Measurements from ENCODE around the gene ITPA.

Gene ITPA

DNA sequence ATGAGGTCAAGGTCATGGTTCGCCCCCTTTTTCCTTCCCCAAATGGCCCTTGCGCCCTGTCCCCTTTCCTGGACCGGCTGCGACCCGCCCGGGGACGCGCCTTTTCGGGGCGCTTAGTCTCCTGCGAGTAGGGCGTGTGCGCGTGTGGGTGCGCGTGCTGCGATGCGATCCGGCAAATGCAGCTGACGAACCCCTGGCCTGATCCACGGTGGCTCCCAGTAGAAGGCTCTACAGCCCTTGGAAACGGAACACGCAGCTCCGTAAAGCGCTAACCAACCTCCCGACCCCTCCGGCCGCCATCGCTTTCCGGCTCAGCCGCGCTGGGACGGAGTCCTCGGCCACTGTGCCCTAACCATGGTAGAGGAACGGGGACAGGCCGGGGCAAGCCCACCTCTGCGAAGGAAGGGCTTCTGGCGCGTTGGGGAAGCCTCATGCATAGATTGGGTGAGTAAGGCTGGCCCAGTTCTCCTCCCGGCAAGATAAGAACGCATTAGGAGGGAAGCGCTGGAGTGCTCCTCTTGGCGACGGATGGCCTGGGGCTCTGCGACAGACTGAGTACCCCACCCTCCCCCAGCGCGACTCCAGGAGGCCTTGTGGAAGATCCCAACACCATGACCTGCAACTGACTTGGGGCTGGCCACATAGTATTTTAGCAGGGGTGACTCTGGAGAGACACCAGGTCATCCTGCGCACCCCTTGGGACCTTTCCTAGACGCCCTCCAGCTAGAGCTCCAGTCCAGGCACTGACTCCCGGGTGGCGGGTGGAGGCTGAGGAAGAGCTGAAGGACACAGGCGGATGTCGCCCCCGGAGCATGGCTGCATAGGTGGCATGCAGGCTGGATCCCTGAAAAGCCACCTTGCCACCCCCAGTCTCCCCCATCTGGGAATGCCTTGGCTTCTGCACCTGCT lies 30.8 kb downstream of the ITPA start:
- peaks cover 13% of the 10 kb centered on the region for H3K4me1 Mint-ChIP-seq
- H3K27me3 Mint-ChIP-seq, result peaks cover 78% of the 10 kb centered on the region
- no peaks in the 10 kb centered on the region for H3K9me3 Mint-ChIP-seq
- H3K27ac Mint-ChIP-seq, result peak overlapping the region; percentile 36
- no peaks in the 10 kb centered on the region for H3K36me3 Mint-ChIP-seq
- no peak for ATAC-seq
- peak overlapping the region; percentile 84 for H3K4me3 Mint-ChIP-seq

DNA sequence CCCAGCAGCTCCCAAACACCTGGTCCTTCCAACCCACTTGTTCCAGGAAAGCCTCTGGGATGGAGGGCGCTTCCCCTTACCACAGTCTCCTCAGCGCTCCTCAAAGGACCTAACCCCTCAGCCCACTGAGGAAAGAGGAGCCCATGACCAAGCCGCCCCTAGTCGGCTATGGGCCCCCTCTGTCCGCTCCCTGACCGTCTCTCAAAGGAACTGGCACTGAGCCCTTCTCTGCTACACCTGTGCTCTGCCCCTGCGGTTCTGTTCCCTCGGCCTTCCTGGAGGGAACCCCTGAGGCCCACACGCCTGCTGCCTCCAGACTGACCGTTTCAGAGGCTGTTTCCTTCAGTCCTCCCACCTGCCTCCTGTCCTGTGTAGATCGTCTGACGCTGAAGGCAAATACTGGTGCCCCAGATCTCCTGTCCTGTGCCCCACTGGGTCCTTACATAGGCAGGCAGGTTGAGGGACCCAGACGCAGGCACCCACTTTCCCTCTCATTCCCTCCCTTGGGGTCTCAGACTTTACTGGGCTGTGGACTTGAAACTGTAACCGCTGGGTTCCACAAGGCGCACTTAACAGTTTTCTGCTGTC lies 31.6 kb downstream of the ITPA start:
- Mint-ChIP-seq H3K4me3 (no peak overlapping the region), H3K4me1 (peaks cover 13% of the 10 kb centered on the region), H3K9me3 (no peaks in the 10 kb centered on the region), H3K27ac (no peak overlapping the region), H3K27me3 (peaks cover 73% of the 10 kb centered on the region), H3K36me3 (no peaks in the 10 kb centered on the region)
- no peak for ATAC-seq

DNA sequence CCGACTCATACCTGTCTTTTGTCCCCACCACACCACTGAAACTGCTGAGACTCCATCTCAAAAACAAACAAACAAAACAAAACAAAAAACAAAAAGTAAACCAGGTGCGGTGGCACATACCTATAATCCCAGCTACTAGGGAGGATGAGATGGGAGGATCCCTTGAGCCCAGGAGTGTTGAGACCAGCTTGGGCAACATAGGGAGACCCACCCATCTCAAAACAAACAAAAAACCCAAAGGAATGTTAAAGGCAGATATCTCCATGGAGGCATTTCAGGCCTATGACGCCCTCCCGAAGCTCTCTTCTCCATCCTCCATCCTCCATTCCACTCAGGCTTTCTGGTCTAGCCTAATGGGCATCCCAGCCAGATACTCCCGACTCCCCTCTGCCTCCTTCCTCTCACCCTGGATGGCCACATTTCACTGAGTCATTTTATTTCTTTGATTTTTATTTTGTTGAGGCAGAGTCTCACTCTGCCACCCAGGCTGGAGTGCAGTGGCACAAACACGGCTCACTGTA lies 32.9 kb downstream of the ITPA start:
- H3K9me3 Mint-ChIP-seq, result no peaks in the 10 kb centered on the region
- no peak overlapping the region for H3K4me3 Mint-ChIP-seq
- ATAC-seq, result no peak
- H3K27ac Mint-ChIP-seq, result no peak overlapping the region
- peaks cover 13% of the 10 kb centered on the region for H3K4me1 Mint-ChIP-seq
- H3K27me3 Mint-ChIP-seq, result peaks cover 67% of the 10 kb centered on the region
- no peaks in the 10 kb centered on the region for H3K36me3 Mint-ChIP-seq

DNA sequence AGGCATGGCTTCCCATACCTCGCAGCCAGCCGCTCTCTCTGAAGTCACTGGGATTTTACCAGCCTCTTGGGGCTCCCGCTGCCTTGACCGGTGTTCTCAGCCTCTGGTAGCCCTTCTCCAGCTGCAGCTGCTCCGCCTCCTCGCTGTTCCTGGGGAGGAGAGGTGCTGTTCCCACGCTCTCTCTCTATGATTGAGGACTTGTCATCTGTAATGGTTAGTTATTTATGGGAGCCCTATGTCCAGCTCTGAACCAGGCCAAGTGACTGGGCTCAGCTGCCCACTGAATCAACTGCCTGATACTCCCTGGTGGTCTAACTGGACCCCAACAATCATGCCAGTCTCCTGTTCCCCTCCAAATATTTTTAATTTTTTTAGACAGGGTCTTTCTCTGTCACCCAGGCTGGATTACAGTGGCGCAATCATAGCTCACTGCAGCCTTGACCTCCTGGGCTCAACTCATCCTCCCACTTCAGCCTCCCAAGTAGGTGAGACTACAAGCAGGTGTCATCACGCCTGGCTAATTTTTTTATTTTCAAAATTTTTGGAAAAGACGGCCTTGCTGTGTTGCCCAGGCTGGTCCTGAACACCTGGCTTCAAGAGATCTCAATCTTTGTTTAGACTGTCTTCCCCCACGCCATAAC lies 34.5 kb downstream of the ITPA start:
- H3K4me3 Mint-ChIP-seq, result no peak overlapping the region
- H3K4me1 Mint-ChIP-seq, result peaks cover 16% of the 10 kb centered on the region
- no peak for ATAC-seq
- H3K9me3 Mint-ChIP-seq, result no peaks in the 10 kb centered on the region
- no peak overlapping the region for H3K27ac Mint-ChIP-seq
- H3K36me3 Mint-ChIP-seq, result no peaks in the 10 kb centered on the region
- peaks cover 66% of the 10 kb centered on the region for H3K27me3 Mint-ChIP-seq

DNA sequence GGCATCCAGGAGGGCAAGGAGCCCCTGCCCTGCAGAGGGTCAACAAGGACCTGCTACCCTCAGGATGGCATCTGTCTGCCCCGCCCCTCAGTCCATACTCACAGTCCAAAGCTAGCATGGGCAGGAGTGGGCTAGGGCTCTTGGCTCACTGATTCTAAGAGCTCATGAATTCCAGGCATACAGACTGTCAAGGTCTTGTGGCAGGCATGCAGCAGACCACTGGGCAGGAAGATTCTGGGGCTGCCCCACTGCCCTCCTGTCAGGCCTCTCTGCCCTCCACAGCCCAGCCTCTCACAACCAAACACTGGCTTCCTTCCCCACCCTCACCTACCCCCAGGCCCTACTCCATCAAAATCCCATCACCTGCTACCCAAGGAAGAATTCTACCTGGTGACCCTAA lies 35.3 kb downstream of the ITPA start:
- H3K4me3 Mint-ChIP-seq, result no peak overlapping the region
- peaks cover 16% of the 10 kb centered on the region for H3K4me1 Mint-ChIP-seq
- no peaks in the 10 kb centered on the region for H3K9me3 Mint-ChIP-seq
- no peak for ATAC-seq
- no peak overlapping the region for H3K27ac Mint-ChIP-seq
- H3K27me3 Mint-ChIP-seq, result peaks cover 67% of the 10 kb centered on the region
- no peaks in the 10 kb centered on the region for H3K36me3 Mint-ChIP-seq

DNA sequence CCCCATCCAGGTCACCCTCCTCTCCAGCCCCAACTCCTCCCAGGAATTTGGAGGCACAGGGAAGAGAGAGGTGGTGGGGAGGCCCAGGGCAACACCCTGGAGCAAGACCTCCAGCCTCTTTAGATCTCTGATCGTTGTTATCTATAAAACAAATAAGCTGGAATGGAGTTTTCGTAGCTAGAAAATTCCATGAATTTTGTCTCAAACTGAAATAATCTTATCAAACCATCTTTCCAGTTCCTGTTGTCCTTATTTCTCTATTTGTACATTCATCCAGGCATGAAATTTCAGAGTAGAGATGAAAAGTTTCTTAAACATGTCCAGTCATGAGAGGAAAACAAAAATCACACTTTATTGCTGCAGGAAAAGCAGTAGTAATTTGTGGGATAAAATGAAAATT lies 35.9 kb downstream of the ITPA start:
- no peak overlapping the region for H3K27ac Mint-ChIP-seq
- no peak for ATAC-seq
- H3K27me3 Mint-ChIP-seq, result peaks cover 67% of the 10 kb centered on the region
- no peaks in the 10 kb centered on the region for H3K9me3 Mint-ChIP-seq
- no peak overlapping the region for H3K4me3 Mint-ChIP-seq
- peaks cover 16% of the 10 kb centered on the region for H3K4me1 Mint-ChIP-seq
- H3K36me3 Mint-ChIP-seq, result no peaks in the 10 kb centered on the region

DNA sequence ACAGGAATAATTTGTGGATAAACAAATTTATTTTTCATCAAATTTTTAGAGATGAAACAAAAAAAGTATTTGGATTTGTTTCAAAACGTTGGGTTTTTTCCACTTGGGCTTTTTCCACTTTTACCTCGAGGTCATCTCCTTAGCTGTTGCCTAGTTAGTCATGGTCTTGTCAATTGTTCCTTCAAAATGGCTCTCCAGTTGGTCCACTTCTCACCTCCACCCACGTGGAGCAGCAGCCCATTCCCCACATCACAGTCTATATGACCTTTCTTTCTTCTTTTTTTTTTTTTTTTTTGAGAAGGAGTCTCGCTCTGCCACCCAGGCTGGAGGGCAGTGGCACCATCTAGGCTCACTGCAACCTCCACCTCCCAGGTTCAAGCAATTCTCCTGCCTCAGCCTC lies 36.4 kb downstream of the ITPA start:
- H3K4me1 Mint-ChIP-seq, result peaks cover 16% of the 10 kb centered on the region
- no peak overlapping the region for H3K4me3 Mint-ChIP-seq
- no peaks in the 10 kb centered on the region for H3K36me3 Mint-ChIP-seq
- no peaks in the 10 kb centered on the region for H3K9me3 Mint-ChIP-seq
- no peak for ATAC-seq
- H3K27me3 Mint-ChIP-seq, result peaks cover 67% of the 10 kb centered on the region
- no peak overlapping the region for H3K27ac Mint-ChIP-seq

DNA sequence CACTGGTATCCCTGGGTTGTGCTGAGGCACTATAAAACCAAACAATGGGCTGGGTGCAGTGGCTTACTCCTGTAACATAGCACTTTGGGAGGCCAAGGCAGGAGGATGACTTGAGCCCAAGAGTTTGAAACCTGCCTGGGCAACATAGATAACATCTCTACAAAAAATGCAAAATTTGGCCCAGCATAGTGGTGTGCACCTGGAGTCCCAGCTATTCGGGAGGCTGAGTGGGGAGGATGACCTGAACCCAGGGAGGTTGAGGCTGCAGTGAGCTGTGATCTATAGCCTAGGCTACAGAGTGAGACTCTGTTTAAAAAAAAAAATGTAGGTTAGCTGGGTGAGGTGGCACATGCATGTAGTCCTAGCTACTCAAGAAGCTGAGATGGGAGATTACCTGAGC lies 37.4 kb downstream of the ITPA start:
- Mint-ChIP-seq H3K27ac (no peak overlapping the region), H3K27me3 (peaks cover 59% of the 10 kb centered on the region)

DNA sequence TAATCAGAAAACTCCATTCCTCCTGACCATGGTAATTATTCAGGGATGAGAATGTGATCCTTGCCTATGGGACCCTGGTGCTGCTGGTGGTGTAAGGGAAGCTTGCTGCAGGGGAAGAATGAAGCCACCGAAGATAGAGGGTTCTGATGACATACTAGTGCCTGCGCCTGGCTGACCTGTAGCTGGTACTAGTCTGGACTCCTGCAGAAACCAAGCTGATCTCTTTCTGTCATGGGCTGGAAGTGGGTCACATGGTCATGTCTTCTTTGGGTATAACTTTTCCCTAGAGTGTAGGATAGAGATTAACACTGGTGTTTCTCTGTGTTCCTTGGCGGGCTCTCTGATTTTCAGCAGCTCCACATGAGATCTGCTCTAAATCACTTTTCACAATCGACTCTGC lies 38.3 kb downstream of the ITPA start:
- Mint-ChIP-seq H3K9me3 (no peaks in the 10 kb centered on the region), H3K36me3 (peaks cover 9% of the 10 kb centered on the region), H3K4me1 (peaks cover 16% of the 10 kb centered on the region), H3K27me3 (peaks cover 50% of the 10 kb centered on the region), H3K27ac (no peak overlapping the region), H3K4me3 (no peak overlapping the region)
- no peak for ATAC-seq

More for the DNA sequence above, 37.4 kb downstream of the ITPA start:
- no peaks in the 10 kb centered on the region for H3K36me3 Mint-ChIP-seq
- no peaks in the 10 kb centered on the region for H3K9me3 Mint-ChIP-seq
- ATAC-seq, result no peak
- H3K4me1 Mint-ChIP-seq, result peaks cover 16% of the 10 kb centered on the region
- no peak overlapping the region for H3K4me3 Mint-ChIP-seq

DNA sequence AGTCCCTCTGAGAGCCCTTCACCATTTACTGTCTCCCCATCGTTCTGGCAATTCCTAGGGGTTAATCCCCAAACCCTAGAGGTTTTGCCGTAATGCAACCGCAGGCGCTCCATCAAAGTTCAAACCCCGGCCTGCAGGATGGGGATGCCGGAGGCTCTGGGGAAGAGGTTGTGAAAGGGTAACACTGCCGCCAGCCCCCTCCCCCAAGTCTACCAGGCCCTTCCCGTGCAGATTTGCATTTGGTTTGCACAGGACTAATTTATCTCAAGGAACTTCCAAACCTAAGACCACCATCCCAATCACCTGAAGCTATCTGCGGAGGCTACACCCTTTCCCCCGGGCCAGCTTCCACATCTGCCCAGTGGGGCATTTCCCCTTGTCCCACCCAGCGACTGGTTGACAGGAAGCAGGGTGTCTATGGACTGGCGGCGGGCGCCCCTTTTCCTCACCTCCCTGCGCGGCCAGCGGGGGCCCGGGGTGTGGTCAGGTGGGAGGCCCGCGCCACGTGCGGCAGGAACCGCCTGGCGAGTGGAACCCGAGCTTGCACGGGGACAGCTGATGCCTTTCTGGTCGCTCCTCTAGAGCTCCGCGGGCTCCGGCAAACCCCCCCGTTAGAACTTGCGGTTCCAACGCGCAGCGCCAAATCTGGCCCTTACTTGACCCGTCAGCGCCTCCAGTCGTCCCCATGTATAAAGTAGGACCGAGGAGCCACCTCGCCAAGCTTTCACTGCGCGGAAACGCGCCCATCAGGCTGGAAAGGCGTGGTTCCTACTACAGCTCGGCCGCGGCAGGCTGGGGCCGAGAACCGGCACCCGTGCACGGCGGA lies 39.1 kb downstream of the ITPA start:
- Mint-ChIP-seq H3K4me1 (peaks cover 16% of the 10 kb centered on the region), H3K27me3 (peaks cover 48% of the 10 kb centered on the region), H3K4me3 (peak overlapping the region; percentile 56), H3K27ac (no peak overlapping the region), H3K9me3 (no peaks in the 10 kb centered on the region), H3K36me3 (peaks cover 13% of the 10 kb centered on the region)
- peak; percentile 63 for ATAC-seq

DNA sequence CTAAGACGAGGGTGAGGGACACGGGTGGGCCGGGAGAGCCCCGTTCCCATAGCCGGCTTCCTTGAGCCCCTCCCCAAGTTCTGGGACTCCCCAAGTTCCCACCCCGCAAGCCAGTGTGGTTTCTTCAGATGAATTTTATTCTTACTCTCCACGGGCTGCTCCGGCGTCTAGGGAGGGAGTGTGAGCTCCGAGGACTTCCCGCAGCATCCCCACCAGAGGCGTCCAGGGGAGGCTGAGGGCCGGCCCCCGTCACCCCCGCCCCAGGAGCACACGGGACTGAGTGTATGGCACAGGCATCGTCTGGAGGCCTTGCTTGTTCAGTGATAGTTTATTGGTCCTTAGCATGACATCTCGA lies 39.7 kb downstream of the ITPA start:
- no peak for ATAC-seq
- H3K9me3 Mint-ChIP-seq, result no peaks in the 10 kb centered on the region
- H3K4me3 Mint-ChIP-seq, result peak overlapping the region; percentile 56
- H3K27ac Mint-ChIP-seq, result no peak overlapping the region
- peaks cover 16% of the 10 kb centered on the region for H3K4me1 Mint-ChIP-seq
- peaks cover 48% of the 10 kb centered on the region for H3K27me3 Mint-ChIP-seq
- H3K36me3 Mint-ChIP-seq, result peaks cover 13% of the 10 kb centered on the region

DNA sequence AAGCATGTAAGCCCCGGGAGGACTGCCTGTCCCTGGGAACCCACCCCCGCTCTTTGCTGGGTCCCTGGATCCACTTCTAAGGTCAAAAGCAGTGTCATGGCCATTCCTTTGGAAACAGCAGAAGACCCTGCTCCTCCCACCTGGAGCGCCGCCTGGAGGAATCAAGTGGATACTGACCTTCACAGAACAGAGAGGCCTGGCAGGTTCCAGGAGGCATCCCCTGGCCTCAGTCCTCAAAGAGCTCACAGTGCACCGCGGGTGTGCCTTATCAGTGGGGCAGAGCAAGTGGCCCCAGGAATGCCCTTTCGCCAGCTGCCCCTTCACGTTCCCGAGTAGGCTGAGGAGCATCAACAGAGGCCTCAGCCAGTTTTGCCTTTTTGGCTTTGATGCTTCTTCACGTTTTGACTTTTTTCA lies 40.8 kb downstream of the ITPA start:
- Mint-ChIP-seq H3K9me3 (no peaks in the 10 kb centered on the region), H3K27ac (no peak overlapping the region), H3K4me1 (peaks cover 16% of the 10 kb centered on the region), H3K27me3 (peaks cover 41% of the 10 kb centered on the region), H3K36me3 (peaks cover 24% of the 10 kb centered on the region), H3K4me3 (no peak overlapping the region)
- no peak for ATAC-seq

DNA sequence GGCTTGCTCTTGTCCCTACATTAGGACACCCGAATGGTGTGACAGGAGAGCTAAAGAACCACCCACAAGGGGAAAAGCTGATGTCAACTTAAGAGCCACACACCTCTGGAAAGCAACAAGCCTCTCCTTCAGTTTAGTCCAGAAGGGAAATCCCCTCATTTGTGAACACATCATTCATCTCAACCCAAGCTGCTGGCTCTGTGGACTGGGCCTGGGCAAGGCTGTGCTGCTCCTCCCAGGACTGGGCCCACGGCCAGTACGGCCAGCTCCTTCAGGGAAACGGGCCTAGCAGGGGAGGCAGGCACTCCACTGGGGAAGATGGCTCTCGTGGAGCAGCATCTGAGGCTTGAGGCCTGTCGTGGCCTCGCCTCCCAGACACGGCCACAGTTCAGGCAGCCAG lies 42.5 kb downstream of the ITPA start:
- H3K9me3 Mint-ChIP-seq, result no peaks in the 10 kb centered on the region
- no peak for ATAC-seq
- H3K36me3 Mint-ChIP-seq, result peaks cover 38% of the 10 kb centered on the region
- peaks cover 16% of the 10 kb centered on the region for H3K4me1 Mint-ChIP-seq
- no peak overlapping the region for H3K4me3 Mint-ChIP-seq
- H3K27ac Mint-ChIP-seq, result no peak overlapping the region
- peaks cover 32% of the 10 kb centered on the region for H3K27me3 Mint-ChIP-seq

DNA sequence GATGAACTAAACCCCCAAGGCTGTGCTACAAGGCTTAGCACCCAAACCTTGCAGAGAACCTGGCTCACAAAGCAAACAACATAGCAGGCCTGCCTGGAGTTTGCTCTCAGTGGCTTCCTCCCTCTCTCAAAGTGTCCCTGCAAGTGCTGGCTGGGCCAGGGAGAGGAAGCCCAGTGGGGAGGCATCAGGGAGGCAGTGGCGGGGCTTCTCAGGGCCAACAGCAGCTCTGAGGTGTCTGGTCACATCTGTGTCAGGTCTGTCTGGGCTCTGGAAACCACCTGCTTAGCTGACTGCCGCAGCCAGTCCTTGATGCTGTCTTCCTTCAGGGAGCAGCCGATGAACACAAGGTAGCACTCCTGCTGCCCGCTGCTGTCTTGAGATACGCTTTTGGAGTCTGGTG lies 46.4 kb downstream of the ITPA start:
- ATAC-seq, result no peak

DNA sequence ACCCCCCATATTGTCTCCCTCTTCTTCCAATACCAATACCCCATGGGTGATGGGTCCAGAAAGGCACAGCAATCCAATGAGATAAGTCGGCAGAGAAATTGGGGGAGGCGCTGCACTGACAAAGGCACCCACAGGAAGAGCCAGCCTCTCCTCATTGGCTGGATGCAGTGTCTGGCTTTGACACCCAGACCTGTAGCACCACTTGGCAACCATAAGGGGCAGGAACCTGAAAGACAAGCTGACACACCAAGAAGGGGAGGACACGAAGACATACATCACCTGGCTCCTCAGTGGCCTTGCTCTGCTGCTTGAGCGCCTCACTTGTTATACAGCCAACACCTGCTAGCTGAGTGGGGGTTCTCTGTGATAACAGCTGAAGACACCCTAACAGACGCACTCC lies 49.1 kb downstream of the ITPA start:
- Mint-ChIP-seq H3K4me1 (no peaks in the 10 kb centered on the region), H3K4me3 (no peak overlapping the region), H3K27me3 (no peaks in the 10 kb centered on the region), H3K36me3 (peaks cover 62% of the 10 kb centered on the region), H3K9me3 (no peaks in the 10 kb centered on the region), H3K27ac (no peak overlapping the region)
- ATAC-seq, result no peak

More for the DNA sequence above, 46.4 kb downstream of the ITPA start:
- no peaks in the 10 kb centered on the region for H3K9me3 Mint-ChIP-seq
- H3K27ac Mint-ChIP-seq, result no peak overlapping the region
- no peaks in the 10 kb centered on the region for H3K4me1 Mint-ChIP-seq
- no peak overlapping the region for H3K4me3 Mint-ChIP-seq
- H3K36me3 Mint-ChIP-seq, result peaks cover 58% of the 10 kb centered on the region
- H3K27me3 Mint-ChIP-seq, result peaks cover under 1% of the 10 kb centered on the region

Data from stimulated activated memory B cell treated with anti-CD40 and anti-IgM and Interleukin-4, amounts not matched to agents 10 μg/mL and 1 μg/mL and 100 μg/mL, for 72 hours (primary cell).